Pons (tissue), 1 donor: Measurements from ENCODE around the gene RTL1.

Experiments
- DNase-seq: peaks from one replicate; pipeline ENCODE4 v3.0.0-alpha.2; 2016; ENCODE audit warnings: low spot score

The RTL1 gene

DNA sequence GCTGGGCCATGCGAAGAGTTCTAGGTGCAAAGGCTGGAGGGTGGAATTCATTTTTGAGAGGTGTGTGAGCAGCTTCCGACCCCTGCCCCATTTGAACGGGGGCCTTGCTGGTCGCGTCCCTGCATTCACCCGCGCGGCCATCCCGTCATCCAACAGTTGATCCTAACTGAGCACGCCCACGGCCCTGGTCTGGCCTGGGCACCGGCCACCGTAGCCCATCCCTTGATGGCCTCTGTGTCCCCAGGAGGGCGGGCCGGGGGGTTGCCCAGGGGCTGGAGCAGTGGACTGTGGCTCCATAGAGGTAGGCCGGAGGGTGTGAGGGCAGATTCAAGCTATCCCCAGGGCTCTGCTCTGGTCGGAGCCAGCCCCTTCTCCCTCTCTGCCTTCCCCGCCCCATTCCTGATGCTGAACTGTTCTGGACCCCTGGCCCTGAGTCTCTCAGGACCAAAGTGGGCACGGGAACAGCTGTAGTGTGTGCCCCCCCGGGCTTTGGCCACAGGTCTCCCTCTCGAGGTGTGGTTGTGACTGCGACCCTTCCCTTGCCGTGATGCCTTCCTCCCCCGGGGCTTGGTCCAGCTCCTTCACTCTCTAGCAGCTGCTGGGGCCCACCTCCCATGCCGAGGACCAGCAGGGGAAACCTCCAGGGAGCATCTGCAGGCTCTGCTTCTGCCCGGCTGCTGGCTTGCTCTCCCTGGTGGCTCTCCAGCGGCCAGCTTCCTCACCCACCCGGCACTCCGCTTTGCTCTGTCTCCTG, 68.6 kb downstream of the RTL1 start:
- DNase-seq = no peak

DNA sequence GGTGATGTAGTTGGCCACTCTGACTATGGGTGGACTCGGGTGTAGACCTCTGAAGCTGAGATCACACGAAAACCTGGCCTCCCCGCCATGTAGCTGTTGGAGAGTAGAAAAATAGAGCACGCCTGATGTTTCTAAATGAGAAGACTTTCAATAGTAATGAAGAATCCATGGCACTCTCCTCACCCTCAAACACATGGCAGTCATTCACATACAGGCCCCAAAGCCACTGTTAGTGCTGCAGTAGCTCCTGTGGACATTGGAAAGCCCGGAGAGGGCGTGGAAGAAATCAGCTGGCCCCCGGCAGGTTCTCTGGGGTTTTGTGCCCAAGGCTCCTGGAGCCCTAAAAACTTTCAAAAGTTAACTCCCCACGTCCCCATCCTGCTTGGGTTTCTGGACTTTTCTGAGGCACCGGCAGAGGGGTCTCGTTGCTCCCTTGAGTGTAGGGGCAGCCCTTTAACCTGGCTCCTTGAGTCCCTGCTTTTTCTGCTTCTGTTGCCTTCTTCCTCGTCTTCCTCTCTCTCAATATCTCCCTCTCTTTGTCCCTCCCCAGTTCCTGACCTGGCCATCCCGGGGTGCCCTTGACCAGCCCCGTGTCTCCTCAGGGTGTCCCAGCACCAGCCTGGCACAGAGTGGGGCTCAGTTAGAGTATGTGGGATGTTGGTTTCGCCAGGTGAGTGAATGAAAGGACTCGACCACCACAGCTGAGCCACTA, 69.3 kb downstream of the RTL1 start:
- DNase-seq = no peak

DNA sequence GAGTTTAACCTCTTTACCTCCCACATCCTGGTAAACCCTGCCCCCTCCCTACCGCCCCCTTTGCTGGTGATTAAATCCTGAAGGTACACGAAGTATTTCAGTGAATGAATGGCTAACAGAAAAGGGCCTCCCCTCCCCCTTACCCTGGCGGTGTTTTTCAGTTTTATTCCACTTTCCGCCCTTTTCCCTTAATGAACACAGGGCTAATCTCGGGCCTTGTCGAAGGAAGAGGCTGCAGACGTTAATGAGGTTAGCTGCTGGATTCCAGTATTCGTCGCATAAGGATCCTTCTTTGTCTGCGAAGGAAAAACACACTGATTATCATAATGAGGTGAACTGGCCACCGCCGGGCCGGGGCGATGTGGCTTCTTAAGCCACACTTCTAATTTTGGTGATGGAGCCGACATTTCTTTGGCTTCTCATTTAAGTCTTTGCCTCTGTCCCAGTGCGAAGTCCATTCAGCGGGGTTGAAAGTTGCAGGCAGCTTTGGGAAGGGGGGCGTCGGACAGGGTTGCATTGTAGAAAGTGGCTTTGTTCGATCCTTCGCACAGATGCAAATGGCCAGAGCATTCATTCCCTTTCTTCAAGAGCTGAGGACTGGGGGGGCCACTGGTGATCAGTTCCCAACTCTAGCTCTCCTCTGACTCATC, 71.1 kb downstream of the RTL1 start:
- no peak for DNase-seq

- DNase-seq = no peak
These were observed 72.8 kb downstream of the RTL1 start for GRCh38 chr14:100830681-100831080.
